Progenitor cell of endocrine pancreas (in vitro differentiated cells): ENCODE data around the gene MT2A. TPM values are rescaled to one million over a fixed set of nuclear protein-coding genes. Genes with fewer than 3 reads are reported as not detected.
A peak's percentile ranks its signal among the peaks of the same experiment; 100 is the strongest.

Experiments used
- DNase-seq: peaks from one replicate; pipeline ENCODE4 v3.0.0; 2021; ENCODE audit warnings: low spot score; ENCODE audit not compliant: unreplicated experiment
- H3K27ac Mint-ChIP-seq: 2 replicates; pipeline ENCODE4 v1.8.0; 2021; ENCODE audit warnings: mild to moderate bottlenecking, moderate library complexity, mixed read lengths
- H3K27me3 Mint-ChIP-seq: 2 replicates; pipeline ENCODE4 v1.8.0; 2021; ENCODE audit warnings: mixed read lengths
- H3K36me3 Mint-ChIP-seq: 2 replicates; pipeline ENCODE4 v1.8.0; 2022; ENCODE audit warnings: mixed read lengths; ENCODE audit not compliant: insufficient read depth
- H3K4me1 Mint-ChIP-seq: 2 replicates; pipeline ENCODE4 v1.8.0; 2021; ENCODE audit warnings: low read depth, mixed read lengths
- H3K4me3 Mint-ChIP-seq: 2 replicates; pipeline ENCODE4 v1.8.0; 2021; ENCODE audit warnings: low read depth, mild to moderate bottlenecking, moderate library complexity, mixed read lengths
- H3K9me3 Mint-ChIP-seq: 2 replicates; pipeline ENCODE4 v1.8.0; 2021; ENCODE audit warnings: low read depth, mixed read lengths
- total RNA-seq: library from RNA; stranded (reverse); gene quantifications from 2 replicates; pipeline ENCODE4 v1.2.1, GENCODE V29; 2021
- TF ChIP-seq, protein P1 (sequence below): fragments of 200-600 bp; sonication (generic); IDR thresholded peaks from one replicate; pipeline ENCODE4 v1.5.0; 2021; ENCODE audit warnings: antibody characterized with exemption, mild to moderate bottlenecking; ENCODE audit not compliant: unreplicated experiment

MT2A gene
- total RNA-seq, 1 donor from 2014 or later: 11.5 TPM

DNA sequence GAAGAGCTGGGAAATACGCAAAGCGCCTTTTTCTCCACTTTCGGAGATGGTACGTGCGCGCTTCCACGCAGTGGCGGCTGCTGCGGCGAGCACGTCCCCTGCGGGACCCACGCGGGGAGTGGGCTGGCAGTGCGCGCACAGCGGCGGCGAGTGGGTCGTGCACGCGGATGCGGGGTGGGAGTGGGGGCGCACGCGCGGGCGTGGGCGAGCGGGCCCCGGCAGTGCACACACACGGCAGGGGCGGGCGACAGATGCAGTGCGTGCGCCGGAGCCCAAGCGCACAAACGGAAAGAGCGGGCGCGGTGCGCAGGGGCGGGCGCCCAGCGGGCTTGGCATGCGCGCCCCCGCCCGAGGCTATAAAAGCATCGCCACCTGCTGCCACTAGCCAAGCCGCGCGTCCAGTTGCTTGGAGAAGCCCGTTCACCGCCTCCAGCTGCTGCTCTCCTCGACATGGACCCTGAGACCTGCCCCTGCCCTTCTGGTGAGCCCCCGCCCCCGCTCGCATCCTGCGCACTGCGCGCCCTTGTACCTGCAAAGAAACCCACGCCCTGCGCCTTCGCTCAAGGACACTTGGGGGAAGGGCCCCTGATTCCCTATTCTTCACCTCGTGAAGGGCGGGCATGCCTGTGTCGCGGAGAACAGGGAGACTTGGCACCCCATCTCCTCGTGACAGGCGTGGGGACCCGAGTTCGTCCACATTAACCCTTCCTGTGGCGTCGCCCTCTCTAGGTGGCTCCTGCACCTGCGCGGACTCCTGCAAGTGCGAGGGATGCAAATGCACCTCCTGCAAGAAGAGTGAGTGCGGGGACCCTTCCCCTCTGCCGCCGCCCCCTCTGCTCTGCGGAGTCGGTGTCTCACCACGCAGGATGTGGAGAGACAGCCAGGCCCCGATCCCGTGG is 19.0 kb upstream of the MT2A start, which contains the start of gene MT3:
TSS of gene MT3 (plus strand) at position 388 of the 899 bp plus-strand sequence. CDS start at position 451, 63 bp downstream.
- no peaks in the 10 kb centered on the region for H3K36me3 Mint-ChIP-seq
- TF ChIP-seq, protein P1, sequence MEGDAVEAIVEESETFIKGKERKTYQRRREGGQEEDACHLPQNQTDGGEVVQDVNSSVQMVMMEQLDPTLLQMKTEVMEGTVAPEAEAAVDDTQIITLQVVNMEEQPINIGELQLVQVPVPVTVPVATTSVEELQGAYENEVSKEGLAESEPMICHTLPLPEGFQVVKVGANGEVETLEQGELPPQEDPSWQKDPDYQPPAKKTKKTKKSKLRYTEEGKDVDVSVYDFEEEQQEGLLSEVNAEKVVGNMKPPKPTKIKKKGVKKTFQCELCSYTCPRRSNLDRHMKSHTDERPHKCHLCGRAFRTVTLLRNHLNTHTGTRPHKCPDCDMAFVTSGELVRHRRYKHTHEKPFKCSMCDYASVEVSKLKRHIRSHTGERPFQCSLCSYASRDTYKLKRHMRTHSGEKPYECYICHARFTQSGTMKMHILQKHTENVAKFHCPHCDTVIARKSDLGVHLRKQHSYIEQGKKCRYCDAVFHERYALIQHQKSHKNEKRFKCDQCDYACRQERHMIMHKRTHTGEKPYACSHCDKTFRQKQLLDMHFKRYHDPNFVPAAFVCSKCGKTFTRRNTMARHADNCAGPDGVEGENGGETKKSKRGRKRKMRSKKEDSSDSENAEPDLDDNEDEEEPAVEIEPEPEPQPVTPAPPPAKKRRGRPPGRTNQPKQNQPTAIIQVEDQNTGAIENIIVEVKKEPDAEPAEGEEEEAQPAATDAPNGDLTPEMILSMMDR: no peak
- DNase-seq: no peak
- peak within 1 kb of the TSS; percentile 61 for H3K4me3 Mint-ChIP-seq
- no peaks in the 10 kb centered on the region for H3K9me3 Mint-ChIP-seq
- H3K27ac Mint-ChIP-seq: no peak within 1 kb of the TSS
- peaks cover 5% of the 10 kb centered on the region for H3K4me1 Mint-ChIP-seq
- H3K27me3 Mint-ChIP-seq: peaks cover 92% of the 10 kb centered on the region

DNA sequence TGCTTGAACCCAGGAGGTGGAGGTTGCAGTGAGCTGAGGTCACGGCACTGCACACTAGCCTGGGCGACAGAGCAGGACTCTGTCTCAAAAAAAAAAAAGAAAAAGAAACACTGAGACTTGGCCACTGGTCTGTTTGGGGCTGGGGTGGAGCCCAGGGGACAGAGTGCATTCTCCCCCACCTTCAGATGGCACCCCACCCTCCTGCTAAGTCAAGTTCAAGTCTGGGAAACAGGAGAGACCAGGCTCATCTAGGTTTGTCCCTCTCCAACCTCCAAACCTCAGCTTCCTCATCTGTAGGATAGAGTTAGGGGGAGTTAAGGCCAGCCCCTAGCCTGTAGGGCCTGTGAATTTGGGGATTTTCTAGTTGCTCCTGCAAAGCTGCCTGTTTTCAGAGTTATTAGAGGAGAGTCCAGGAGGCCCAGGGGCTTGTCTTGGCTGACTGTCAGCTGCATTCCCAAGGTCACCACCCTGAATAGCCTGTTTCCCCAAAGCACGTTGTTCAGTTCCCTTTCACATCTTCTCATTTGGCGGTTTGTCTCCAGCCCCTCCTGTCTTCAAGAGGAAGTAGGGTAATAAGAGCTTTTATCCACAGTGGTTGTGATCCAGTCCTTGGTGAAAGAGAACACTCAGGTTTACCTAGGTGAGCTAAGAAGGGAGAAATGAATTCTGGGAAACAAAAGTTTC is 16.9 kb upstream of the MT2A start:
- DNase-seq: no peak
- Mint-ChIP-seq H3K4me3 (no peak overlapping the region), H3K4me1 (peaks cover 5% of the 10 kb centered on the region), H3K27me3 (peaks cover 76% of the 10 kb centered on the region), H3K9me3 (no peaks in the 10 kb centered on the region), H3K36me3 (no peaks in the 10 kb centered on the region), H3K27ac (no peak overlapping the region)
- TF ChIP-seq, protein P1: no peak

DNA sequence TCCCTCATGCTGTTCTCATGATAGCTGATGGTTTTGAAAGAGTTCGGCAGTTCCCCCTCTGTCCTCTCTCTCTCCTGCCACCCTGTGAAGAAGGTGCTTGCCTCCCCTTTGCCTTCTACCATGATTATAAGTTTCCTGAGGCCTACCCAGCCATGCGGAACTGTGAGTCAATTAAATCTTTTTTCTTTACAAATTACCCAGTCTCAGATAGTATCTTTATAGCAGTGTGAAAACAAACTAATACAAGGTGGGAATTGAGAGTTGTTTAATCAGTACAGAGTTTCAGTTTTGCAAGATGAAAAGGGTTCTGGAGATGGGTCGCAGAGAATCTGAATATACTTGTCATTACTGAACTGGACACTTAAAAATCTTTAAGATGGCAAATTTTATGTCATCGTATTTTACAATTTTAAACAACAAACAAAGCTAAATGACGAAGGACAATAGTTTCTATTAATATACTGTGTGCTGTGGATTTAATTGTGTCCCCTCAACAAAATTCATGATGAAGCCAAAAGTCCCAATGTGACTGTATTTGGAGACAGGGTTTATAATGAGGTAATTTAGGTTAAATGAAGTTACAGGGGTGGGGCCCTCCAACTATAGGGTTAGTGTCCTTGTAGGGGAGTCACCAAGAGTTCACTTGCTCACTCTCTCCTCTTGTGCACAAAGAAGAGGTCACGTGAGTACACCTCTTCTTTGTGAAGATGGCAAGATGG is 14.7 kb upstream of the MT2A start:
- Mint-ChIP-seq H3K36me3 (no peaks in the 10 kb centered on the region), H3K27me3 (peaks cover 70% of the 10 kb centered on the region), H3K4me3 (no peak overlapping the region), H3K9me3 (peaks cover 4% of the 10 kb centered on the region), H3K4me1 (peaks cover 5% of the 10 kb centered on the region), H3K27ac (no peak overlapping the region)
- TF ChIP-seq, protein P1: no peak
- no peak for DNase-seq

DNA sequence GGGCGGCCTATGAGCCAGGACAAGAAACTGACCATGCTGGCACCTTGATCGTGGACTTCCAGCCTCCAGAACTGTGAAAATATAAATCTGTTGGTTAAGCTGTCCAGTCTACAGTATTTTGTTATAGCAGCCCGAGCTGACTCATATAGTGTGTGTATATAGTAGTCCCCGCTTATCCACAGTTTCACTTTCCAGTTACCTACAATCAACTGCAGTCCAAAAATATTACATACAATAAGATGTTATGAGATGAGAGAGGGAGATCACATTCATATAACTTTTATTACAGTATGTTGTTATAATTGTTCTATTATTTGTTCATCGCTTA is 14.1 kb upstream of the MT2A start:
- Mint-ChIP-seq H3K9me3 (peaks cover 4% of the 10 kb centered on the region), H3K27me3 (peaks cover 66% of the 10 kb centered on the region)
- TF ChIP-seq, protein P1: no peak

DNA sequence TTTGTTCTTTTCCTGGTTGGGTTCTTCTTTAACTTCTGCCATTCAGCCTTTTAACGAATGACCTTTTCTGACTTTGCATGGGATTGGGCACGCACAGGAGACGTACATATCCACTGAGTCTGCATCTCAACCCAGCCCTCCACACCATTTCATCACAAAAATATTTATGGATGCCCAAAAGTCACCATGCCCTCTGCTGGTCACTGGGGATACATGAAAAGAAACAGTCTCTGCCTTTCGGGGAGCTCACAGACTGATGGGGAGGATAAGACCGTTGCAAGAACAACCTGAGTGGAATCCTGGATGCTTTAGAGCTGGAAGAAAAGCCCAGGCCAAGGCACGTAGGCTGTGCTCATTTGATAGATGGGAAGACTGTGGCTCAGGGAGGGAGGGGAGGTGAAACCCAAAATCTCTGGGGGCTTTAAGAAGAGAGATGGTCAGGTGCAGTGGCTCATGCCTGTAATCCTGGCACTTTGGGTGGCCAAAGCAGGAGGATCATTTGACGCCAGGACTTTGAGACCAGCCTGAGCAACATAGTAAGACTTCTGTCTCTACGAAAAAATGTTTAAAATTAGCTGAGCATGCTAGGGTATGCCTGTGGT is 7.9 kb upstream of the MT2A start:
- H3K27ac Mint-ChIP-seq: no peak overlapping the region
- TF ChIP-seq, protein P1: peak; percentile 62
- H3K4me3 Mint-ChIP-seq: no peak overlapping the region
- no peaks in the 10 kb centered on the region for H3K4me1 Mint-ChIP-seq
- no peak for DNase-seq
- peaks cover 4% of the 10 kb centered on the region for H3K9me3 Mint-ChIP-seq
- peaks cover 59% of the 10 kb centered on the region for H3K27me3 Mint-ChIP-seq
- H3K36me3 Mint-ChIP-seq: no peaks in the 10 kb centered on the region

More for the DNA sequence above, 14.1 kb upstream of the MT2A start:
- H3K36me3 Mint-ChIP-seq: no peaks in the 10 kb centered on the region
- peaks cover 3% of the 10 kb centered on the region for H3K4me1 Mint-ChIP-seq
- no peak overlapping the region for H3K27ac Mint-ChIP-seq
- H3K4me3 Mint-ChIP-seq: no peak overlapping the region
- DNase-seq: no peak
